ENCODE data around the gene RALGPS1. TPM values are rescaled to one million over a fixed set of nuclear protein-coding genes. Genes with fewer than 3 reads are reported as not detected.
A peak's percentile ranks its signal among the peaks of the same experiment; 100 is the strongest.

The RALGPS1 gene
- total RNA-seq, 1 experiment from 2014 or later, result 28.5 TPM

GRCh38 chr9:126877418-126877817, 37.2 kb upstream of the RALGPS1 start:
- no peak for TF ChIP-seq AR (CRISPR knock-in tag; IDR thresholded peaks at IDR 0.05)
- H3K27ac Mint-ChIP-seq, result 0 out of 2 replicates have a peak overlapping the region, but pooled peaks have one; percentile 13
- no peak overlapping the region for H3K4me3 Mint-ChIP-seq
- ChIA-PET CTCF (no interaction called here), POLR2A (no interaction called here)
- H3K27me3 Mint-ChIP-seq (ENCODE audit: low read depth), result no peaks in the 10 kb centered on the region
- H3K36me3 Mint-ChIP-seq, result peaks cover 20% of the 10 kb centered on the region
- no peak for ATAC-seq
- H3K9me3 Mint-ChIP-seq, result no peaks in the 10 kb centered on the region
- DNase-seq (ENCODE audit: low spot score), result no peak
- peaks cover 12% of the 10 kb centered on the region for H3K4me1 Mint-ChIP-seq

- ATAC-seq, result no peak
- no peak for DNase-seq (ENCODE audit: low spot score)
- no peak overlapping the region for H3K27ac Mint-ChIP-seq
- no peaks in the 10 kb centered on the region for H3K27me3 Mint-ChIP-seq (ENCODE audit: low read depth)
- peaks cover 20% of the 10 kb centered on the region for H3K36me3 Mint-ChIP-seq
- TF ChIP-seq ZNF396 (CRISPR knock-in tag; IDR thresholded peaks at IDR 0.05; ENCODE audit: borderline replicate concordance), result no peak
- no peak for TF ChIP-seq RORB (CRISPR knock-in tag; IDR thresholded peaks at IDR 0.05)
- POLR2A ChIA-PET, result no interaction called here
- H3K9me3 Mint-ChIP-seq, result no peaks in the 10 kb centered on the region
- H3K4me1 Mint-ChIP-seq, result peaks cover 21% of the 10 kb centered on the region
- no peak overlapping the region for H3K4me3 Mint-ChIP-seq
- CTCF ChIA-PET, result no interaction called here
Measured at GRCh38 chr9:126879288-126879687, 35.3 kb upstream of the RALGPS1 start.

- H3K4me3 Mint-ChIP-seq, result no peak overlapping the region
- peaks cover 20% of the 10 kb centered on the region for H3K4me1 Mint-ChIP-seq
- POLR2A ChIA-PET, result no interaction called here
- DNase-seq (ENCODE audit: low spot score) (no peak), ATAC-seq (no peak)
- no peaks in the 10 kb centered on the region for H3K27me3 Mint-ChIP-seq (ENCODE audit: low read depth)
- no peaks in the 10 kb centered on the region for H3K9me3 Mint-ChIP-seq
- CTCF ChIA-PET, result no interaction called here
- no peak overlapping the region for H3K27ac Mint-ChIP-seq
- H3K36me3 Mint-ChIP-seq, result peaks cover 20% of the 10 kb centered on the region
- TF ChIP-seq ELF4 (CRISPR knock-in tag; IDR thresholded peaks at IDR 0.05; ENCODE audit: low read depth), result no peak
- TF ChIP-seq ERG (CRISPR knock-in tag; IDR thresholded peaks at IDR 0.05), result no peak
- TF ChIP-seq ZBTB43 (CRISPR knock-in tag; IDR thresholded peaks at IDR 0.05), result no peak
- no peak for TF ChIP-seq NFE2L1 (CRISPR knock-in tag; IDR thresholded peaks at IDR 0.05)
- no peak for TF ChIP-seq ATF6 (CRISPR knock-in tag; IDR thresholded peaks at IDR 0.05)
- TF ChIP-seq ZNF416 (CRISPR knock-in tag; IDR thresholded peaks at IDR 0.05), result no peak
- no peak for TF ChIP-seq ARID4B (CRISPR knock-in tag; IDR thresholded peaks at IDR 0.05; ENCODE audit: borderline replicate concordance)
- no peak for TF ChIP-seq ATF3 (CRISPR knock-in tag; conservative IDR thresholded peaks at IDR 0.05)
- no peak for TF ChIP-seq ZNF425 (CRISPR knock-in tag; conservative IDR thresholded peaks at IDR 0.05)
- TF ChIP-seq NR3C1 (CRISPR knock-in tag; conservative IDR thresholded peaks at IDR 0.05; ENCODE audit: low read depth), result no peak
- no peak for TF ChIP-seq GABPB1 (CRISPR knock-in tag; IDR thresholded peaks at IDR 0.05)
Measured at GRCh38 chr9:126880226-126880946, 34.2 kb upstream of the RALGPS1 start.
